HG03039 (cell line): Measurements from ENCODE around the gene NOD1.
"Not testable (repeated sequence)": the region's sequence is repeated elsewhere in the genome, so short reads cannot be mapped to it uniquely, and the experiment has no call there.

Experiments used
- ATAC-seq: cut with Tn5 transposase; IDR thresholded peaks from one replicate; pipeline ENCODE4 v1.9.1; 2021; ENCODE audit warnings: mild to moderate bottlenecking, moderate library complexity; ENCODE audit not compliant: unreplicated experiment

The NOD1 gene

DNA sequence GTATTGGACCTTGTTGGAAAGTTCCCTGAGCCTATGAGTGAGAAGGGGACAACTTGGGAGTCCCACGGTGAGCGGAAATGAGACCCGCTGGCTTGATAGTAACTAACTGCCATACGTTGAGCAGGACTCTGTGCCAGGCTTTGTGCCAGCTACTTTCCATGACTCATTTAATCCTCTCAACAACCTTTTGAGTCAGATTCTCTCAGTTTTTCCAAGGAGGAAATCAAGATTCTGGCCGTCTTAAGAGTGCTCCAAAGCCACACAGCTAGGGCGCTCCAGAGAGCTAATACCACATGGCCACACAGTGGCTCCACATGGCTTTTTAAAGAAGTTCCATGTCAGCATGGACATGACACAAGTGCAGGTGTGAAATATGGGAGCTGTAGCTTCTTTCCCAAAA, 55.7 kb downstream of the NOD1 start:
- ATAC-seq, result no peak

GRCh38 chr7:30421647-30422196, 56.9 kb downstream of the NOD1 start:
- no peak for ATAC-seq

- ATAC-seq, result no peak
Measured at GRCh38 chr7:30420662-30421061, 57.9 kb downstream of the NOD1 start.

DNA sequence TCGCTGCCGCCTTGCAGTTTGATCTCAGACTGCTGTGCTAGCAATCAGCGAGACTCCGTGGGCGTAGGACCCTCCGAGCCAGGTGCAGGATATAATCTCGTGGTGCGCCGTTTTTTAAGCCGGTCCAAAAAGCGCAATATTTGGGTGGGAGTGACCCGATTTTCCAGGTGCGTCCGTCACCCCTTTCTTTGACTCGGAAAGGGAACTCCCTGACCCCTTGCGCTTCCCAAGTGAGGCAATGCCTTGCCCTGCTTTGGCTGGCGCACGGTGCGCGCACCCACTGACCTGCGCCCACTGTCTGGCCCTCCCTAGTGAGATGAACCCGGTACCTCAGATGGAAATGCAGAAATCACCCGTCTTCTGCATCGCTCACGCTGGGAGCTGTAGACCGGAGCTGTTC, 58.5 kb downstream of the NOD1 start:
- ATAC-seq, result not testable (repeated sequence)

DNA sequence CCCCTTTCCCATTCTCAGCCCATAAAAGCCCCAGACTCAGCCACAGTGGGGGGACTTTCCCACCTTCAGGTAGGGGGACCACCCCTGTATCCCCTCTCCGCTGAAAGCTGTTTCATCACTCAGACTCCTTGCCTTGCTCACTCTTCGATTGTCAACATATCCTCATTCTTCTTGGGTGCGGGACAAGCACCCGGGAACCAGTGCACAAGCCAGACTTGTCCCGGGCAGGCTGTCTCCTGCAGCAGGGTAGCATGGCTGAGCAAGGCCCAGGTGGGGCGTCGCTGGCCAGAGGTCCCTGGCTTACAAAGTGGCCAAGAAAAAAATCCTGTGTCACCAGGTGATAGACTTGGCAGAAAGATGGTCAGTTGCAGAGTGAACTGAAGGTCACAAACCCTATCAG, 64.7 kb downstream of the NOD1 start:
- no peak for ATAC-seq

DNA sequence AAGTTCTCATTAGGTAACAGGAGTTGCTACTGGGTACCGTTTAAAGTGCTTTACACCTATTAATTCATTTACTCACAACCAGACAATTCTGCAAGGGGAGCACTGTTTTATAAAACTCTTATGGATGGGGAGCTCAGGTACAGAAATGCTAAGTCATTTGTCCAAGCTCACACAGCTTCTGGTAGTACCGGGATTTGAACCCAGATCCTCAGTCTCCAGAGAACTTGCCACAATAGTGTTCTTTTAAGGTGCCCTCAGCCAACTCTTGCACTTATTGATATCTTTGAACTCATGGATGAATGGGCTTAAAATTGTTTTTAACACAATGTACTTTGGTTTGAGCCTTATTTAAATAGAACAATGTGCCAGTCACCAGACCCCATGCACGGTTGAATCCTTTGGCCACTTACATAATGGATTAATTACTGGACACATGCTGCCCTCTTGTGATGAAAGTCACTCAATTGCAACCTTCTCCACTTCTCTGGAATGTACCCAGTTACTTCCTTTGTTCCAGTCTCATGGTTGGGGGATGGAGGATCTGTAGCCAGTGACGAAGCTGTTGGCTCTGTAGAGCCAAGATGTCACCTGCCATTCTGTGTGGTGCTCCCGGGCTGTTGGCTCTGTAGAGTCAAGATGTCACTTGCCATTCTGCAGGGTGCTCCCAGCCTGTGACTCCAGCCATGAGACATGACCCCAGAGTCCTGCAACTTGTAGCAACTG, 65.6 kb downstream of the NOD1 start:
- ATAC-seq, result no peak

- no peak for ATAC-seq
Measured at GRCh38 chr7:30411897-30412296, 66.7 kb downstream of the NOD1 start.

DNA sequence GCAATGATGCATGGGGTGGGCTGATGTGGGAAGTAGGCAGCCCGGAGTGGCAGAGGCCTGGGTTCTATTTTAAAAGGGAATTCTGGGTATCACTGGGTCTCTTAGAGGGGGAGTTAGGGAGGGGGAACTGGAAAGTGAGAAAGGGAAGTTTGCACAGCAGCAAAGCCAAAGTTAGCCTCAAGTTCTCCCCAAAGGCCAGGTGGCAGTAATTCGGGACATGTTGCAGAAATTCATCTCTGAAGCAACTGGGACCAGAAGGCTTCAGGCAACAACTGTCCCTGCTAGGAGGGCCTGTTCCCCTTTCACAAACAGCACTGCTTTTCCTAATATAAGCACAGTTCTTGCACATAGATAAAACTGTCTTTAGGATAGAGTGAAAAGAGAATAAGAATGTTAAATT, 67.4 kb downstream of the NOD1 start:
- ATAC-seq, result no peak

DNA sequence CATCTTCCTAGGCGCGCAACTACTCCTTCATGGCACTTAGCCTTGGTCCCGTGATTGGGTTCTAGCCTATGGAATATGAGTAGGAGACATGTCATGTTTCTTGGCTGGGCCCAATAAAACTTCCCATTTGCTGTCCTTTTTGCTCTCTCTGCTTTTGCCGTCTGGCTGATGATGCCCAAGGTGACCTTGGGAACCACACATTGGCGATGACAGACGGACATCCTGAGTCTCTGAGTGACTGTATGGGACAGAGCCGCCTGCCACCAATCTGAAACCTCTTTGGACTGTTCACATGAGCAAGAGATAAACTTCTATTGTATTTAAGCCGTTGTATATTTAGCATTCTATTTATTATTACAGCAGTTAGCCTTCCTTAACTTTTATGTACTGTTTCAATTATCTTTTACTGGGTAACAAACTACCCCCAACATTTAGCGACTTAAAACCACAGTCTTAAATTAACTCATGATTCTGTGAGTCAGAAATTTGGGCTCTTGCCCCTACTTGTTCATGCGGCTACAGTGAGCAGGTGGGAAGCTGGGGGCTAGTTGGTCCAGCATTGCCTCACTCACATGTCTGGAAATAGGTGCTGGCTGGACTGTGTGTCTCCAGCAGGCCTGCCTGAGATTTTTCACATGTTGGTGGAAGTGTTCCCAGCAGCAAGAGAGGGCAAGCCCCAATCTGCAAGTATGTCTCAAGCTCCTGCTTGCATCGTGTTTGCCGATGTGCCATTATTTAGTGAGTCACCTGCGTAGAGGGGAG, 71.7 kb downstream of the NOD1 start:
- ATAC-seq, result no peak

DNA sequence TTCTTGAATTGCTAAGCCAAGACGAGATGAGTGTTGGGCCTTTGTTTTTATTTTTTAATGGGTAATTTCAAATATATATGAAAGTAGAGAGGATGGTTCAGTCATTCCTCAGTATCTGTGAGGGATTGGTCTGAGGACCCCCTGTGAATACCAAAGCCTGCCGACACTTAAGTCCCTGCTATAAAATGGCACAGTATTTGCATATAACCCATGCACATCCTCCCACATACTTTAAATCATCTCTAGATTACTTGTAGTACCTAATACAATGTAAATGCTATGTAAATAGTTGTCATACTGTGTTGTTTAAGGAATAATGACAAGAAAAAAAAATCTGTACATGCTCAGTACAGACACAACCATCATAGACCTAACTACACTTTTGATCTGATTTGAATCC, 73.4 kb downstream of the NOD1 start:
- ATAC-seq, result no peak

GRCh38 chr7:30403477-30403876, 75.1 kb downstream of the NOD1 start:
- no peak for ATAC-seq

DNA sequence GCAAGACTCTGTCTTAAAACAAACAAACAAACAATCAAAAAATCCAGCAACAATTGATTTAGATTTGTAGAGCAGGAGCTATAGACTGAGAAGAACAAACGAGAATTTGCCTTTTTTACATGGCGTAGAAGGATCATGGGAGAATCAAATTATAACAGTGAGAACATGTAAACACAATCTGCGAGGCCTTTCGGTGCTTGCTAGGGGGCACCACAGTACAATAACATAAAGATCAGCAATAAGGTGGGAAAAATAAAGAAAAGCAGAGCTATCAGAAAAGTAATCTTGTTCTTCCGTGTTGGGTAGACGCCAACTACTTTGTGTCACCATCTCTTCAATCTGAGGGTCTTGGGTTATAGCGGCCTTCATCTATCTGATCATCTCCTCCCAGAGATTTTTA, 82.2 kb downstream of the NOD1 start:
- ATAC-seq, result no peak

DNA sequence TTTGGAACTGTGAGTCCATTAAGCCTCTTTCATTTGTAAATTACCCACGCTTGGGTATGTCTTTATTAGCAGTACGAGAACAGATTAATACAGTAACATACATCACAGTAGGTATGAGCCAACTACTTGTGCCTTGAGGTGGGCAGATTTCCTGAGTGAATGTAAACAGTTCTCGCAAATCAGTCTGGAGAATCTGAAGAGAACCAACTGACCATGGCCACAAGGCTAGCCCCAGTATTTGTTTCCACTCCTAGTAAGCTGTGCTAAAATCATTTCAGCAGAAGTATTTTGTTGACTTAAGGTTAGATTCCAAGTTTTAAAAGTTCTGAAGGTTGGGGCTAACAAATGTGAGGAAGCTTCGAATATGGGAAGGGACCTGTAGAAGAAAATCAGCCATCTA, 82.9 kb downstream of the NOD1 start:
- ATAC-seq, result no peak

DNA sequence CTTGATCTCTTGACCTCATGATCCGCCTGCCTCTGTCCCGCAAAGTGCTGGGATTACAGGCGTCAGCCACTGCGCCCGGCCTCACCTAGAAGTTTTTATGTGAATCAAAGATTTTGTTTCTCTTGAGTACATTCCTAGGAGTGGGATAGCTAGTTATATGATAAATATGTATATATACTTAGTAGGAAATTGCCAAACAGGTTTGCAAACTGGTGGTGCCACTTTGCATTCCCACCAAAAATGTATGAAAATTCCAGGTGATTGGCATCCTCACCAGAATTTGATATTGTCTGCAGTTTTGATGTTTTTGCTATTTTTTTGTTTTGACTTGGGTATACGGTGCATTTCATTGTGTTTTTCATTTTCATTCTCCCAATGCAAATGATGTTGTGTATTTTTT, 86.8 kb downstream of the NOD1 start:
- no peak for ATAC-seq

GRCh38 chr7:30390736-30391636, 87.6 kb downstream of the NOD1 start:
- ATAC-seq, result no peak

DNA sequence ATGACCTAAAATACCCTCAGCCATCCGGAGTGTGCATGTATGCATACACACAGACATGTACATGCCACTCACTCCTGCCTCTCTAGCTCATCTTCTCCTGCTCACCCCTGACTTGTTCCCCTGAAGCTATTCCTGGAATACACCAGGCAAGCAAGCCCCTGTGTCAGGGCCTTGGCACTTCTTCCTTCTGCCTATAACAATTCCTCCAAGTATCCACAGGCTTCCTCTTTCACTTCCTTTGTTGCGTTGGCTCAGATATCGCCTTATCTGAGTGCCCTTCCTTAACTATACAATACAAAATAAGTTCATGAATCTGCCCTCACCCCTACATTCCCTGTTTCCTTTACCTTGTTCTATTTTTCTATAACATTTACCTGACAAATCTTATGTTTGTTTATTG, 88.8 kb downstream of the NOD1 start:
- ATAC-seq, result no peak

DNA sequence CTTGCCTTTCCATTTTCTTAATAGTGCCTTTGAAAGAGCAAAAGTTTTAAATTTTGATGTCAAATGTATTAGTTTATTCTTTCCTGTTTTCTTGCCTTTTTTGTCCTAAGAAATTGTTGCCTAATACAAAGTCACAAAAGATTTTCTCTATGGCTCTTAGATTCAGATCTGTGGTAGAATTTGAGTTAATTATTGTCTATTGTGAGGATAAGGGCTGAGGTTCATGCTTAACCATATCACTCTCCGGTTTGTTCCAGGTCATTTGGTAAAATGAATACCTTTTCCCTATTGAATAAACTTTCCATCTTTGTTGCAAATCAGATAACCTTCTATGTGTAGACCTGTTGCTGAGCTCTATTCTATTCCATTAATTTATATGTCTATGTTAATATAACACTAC, 96.0 kb downstream of the NOD1 start:
- ATAC-seq, result no peak

DNA sequence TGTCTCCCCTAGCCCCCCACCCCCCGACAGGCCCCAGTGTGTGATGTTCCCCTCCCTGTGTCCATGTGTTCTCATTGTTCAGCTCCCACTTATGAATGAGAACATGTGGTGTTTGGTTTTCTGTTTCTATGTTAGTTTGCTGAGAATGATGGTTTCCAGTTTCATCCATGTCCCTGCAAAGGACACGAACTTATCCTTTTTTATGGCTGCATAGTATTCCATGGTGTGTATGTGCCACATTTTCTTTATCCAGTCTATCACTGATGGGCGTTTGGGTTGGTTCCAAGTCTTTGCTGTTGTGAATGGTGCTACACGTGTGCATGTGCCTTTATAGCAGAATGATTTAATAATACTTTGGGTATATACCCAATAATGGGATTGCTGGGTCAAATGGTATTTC, 97.8 kb downstream of the NOD1 start:
- not testable (repeated sequence) for ATAC-seq

- no peak for ATAC-seq
Measured at GRCh38 chr7:30380294-30380693, 98.3 kb downstream of the NOD1 start.

DNA sequence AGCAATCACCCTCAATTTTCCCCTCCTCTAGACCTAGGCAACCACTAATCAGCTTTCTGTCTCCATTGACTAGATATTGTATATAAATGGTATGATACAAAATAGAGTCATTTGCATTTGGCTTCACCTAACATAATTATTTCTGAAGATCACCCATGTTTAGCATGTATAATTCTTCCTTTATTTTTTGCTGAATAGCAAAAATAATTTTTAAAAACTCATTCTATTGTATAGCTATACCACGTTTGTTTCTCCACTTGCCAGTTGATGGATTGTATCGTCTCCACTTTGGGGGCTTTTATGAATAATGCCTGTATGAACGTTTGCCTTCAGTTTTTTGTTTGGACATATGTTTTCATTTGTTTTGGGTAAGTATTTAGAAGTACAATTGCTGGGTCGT, 98.8 kb downstream of the NOD1 start:
- ATAC-seq, result no peak

DNA sequence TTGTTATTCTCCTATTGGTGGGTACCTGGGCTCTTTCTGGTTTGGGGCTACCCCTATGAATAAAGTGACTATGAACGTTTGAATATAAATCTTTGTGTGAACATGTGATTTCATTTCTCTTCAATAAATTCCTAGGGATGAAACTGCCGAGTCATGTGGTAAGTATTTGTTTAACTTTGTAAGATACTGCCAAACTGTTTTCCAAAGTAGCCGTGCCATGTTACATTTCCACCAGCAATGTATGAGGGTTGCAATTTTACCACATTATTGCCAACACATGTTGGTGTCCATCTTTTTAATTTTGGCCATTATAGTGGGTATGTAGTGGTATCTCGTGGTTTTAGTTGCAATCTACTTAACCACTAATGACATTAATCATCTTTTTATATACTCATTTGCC, 99.5 kb downstream of the NOD1 start:
- ATAC-seq, result no peak
